K562 (cell line): ENCODE measurements around the gene VAC14. TPM values are rescaled to one million over a fixed set of nuclear protein-coding genes. Genes with fewer than 3 reads are reported as not detected.

Experiments
- ATAC-seq: fragments of 200-7000 bp; cut with Tn5 transposase; 3 replicates; pipeline ENCODE4 v1.9.1; 2020; ENCODE audit warnings: moderate library complexity
- BruUV-seq: library from RNA; stranded (reverse); fragments of 400-500 nt; replicated peaks from 2 replicates; lab custom pipeline; 2021; lab: Mats Ljungman, UMichigan
- CTCF ChIA-PET: fragments of 300-600 bp; formaldehyde crosslinking; extraction: SDS; loops from one replicate; lab custom pipeline; 2021; ENCODE audit warnings: low intra/inter-chr PET ratio; lab: Yijun Ruan, JAX
- POLR2A ChIA-PET: fragments of 300-600, 350-650 bp; sonication (Branson Sonifier 250); formaldehyde crosslinking; extraction: SDS; loops from one replicate; lab custom pipeline; 2021; ENCODE audit warnings: antibody characterized with exemption, inconsistent platforms; lab: Yijun Ruan, JAX
- DNase-seq, 4 experiments: peaks; one replicate each; pipeline versions ENCODE4 v3.0.0 to v3.0.0-alpha.2; 2011 to 2018; ENCODE audit warnings: low spot score in 3 of 4, mixed read lengths in 3 of 4; ENCODE audit errors: extremely low read depth in 1 of 4
- FAIRE-seq: peaks from 2 replicates; lab custom pipeline; 2011; peaks lifted over from hg19 to GRCh38; lab: Jason Lieb, UNC
- H2AFZ ChIP-seq: 2 replicates; pipeline ENCODE4 v1.6.0; 2011; ENCODE audit warnings: low read depth, low read length, control low read depth, inconsistent platforms
- H3K27ac ChIP-seq: fragments of 200-600 bp; 3 replicates; pipeline ENCODE4 v1.8.0; 2011; ENCODE audit warnings: low read depth, mild to moderate bottlenecking, control low read depth, inconsistent platforms, low read length, moderate library complexity, mixed read lengths; ENCODE audit errors: extremely low read depth
- H3K27me3 ChIP-seq, 2 experiments: fragments of 300-600 bp in 1 of 2; 2 replicates in 1 of 2; 3 replicates in 1 of 2; pipeline versions ENCODE4 v1.6.0 to v1.8.0; 2011; ENCODE audit warnings: inconsistent platforms in 2 of 2, low read length in 2 of 2, mild to moderate bottlenecking in 1 of 2, mixed read lengths in 1 of 2, moderate library complexity in 1 of 2; ENCODE audit not compliant: control insufficient read depth in 2 of 2, insufficient read depth in 2 of 2
- H3K36me3 ChIP-seq: fragments of 300-600 bp; 3 replicates; pipeline ENCODE4 v1.8.0; 2011; ENCODE audit warnings: mild to moderate bottlenecking, low read length, inconsistent platforms; ENCODE audit not compliant: control insufficient read depth, insufficient read depth
- H3K4me1 ChIP-seq, 2 experiments: fragments of 200-600 bp in 1 of 2; replicated peaks in 1 of 2; 2 replicates in 1 of 2; 3 replicates in 1 of 2; pipeline versions ENCODE4 v1.5.1 to v1.8.0; 2011; ENCODE audit warnings: inconsistent platforms in 2 of 2, low read length in 2 of 2, mild to moderate bottlenecking in 1 of 2, mixed read lengths in 1 of 2, moderate library complexity in 1 of 2; ENCODE audit not compliant: control insufficient read depth in 2 of 2, insufficient read depth in 2 of 2
- H3K4me2 ChIP-seq: 2 replicates; pipeline ENCODE4 v1.6.1; 2011; ENCODE audit warnings: low read length, control low read depth, inconsistent platforms, mixed read lengths; ENCODE audit not compliant: insufficient read depth
- H3K4me3 ChIP-seq: fragments of 200-600 bp; sonication (generic), shearing (Covaris generic); 2 replicates; pipeline ENCODE4 v1.5.1; 2016; ENCODE audit warnings: control low read depth, inconsistent platforms
- H3K79me2 ChIP-seq: fragments of 200-600 bp; 3 replicates; pipeline ENCODE4 v1.8.0; 2011; ENCODE audit warnings: low read length, inconsistent platforms; ENCODE audit not compliant: control insufficient read depth, insufficient read depth
- H3K9ac ChIP-seq, 2 experiments: 2 replicates each; pipeline versions ENCODE4 v1.6.0 to v1.6.1; 2011; ENCODE audit warnings: low read depth in 2 of 2, low read length in 2 of 2, control low read depth in 1 of 2, inconsistent platforms in 1 of 2, mild to moderate bottlenecking in 1 of 2, mixed read lengths in 1 of 2; ENCODE audit not compliant: insufficient read depth in 1 of 2
- H3K9me1 ChIP-seq: one replicate; pipeline ENCODE4 v1.6.0; 2011; ENCODE audit warnings: inconsistent platforms, mild to moderate bottlenecking, low read length, moderate library complexity; ENCODE audit not compliant: control insufficient read depth, insufficient read depth
- H3K9me3 ChIP-seq: replicated peaks from 2 replicates; pipeline ENCODE4 v1.5.1; 2011; ENCODE audit warnings: low read depth, low read length, inconsistent platforms; ENCODE audit not compliant: control insufficient read depth, insufficient read depth
- H4K20me1 ChIP-seq: replicated peaks from 2 replicates; pipeline ENCODE4 v1.6.1; 2011; ENCODE audit warnings: low read length, inconsistent platforms, mixed read lengths; ENCODE audit not compliant: control insufficient read depth, insufficient read depth
- BACH1 ChIP-seq: fragments of 200-800 bp; sonication (Bioruptor generic); IDR thresholded peaks from 2 replicates; pipeline ENCODE4 v1.6.1; 2016; ENCODE audit warnings: missing genetic modification characterization, missing compliant biosample characterization
- CEBPB ChIP-seq: fragments of 450-650 bp; IDR thresholded peaks from 2 replicates; pipeline ENCODE4 v1.6.1; 2016; ENCODE audit warnings: missing genetic modification characterization, missing compliant biosample characterization
- CHD4 ChIP-seq: fragments of 200-600 bp; sonication (generic); IDR thresholded peaks from 3 replicates; pipeline ENCODE4 v1.6.1; 2012; ENCODE audit warnings: low read depth, mild to moderate bottlenecking, mixed read lengths, low read length, inconsistent platforms; ENCODE audit not compliant: insufficient read depth, insufficient replicate concordance, poor library complexity, severe bottlenecking
- MEF2D ChIP-seq: conservative IDR thresholded peaks from 2 replicates; pipeline ENCODE4 v1.6.1; 2016; ENCODE audit warnings: low read depth, missing genetic modification characterization, missing compliant biosample characterization
- SAFB2 ChIP-seq: fragments of 200-400 bp; formaldehyde crosslinking; IDR thresholded peaks from 2 replicates; pipeline ENCODE4 v1.6.1; 2018; ENCODE audit warnings: borderline replicate concordance, low read length, low read depth, moderate library complexity; ENCODE audit not compliant: severe bottlenecking
- SMARCC2 ChIP-seq: fragments of 450-650 bp; IDR thresholded peaks from 2 replicates; pipeline ENCODE4 v1.6.1; 2017; ENCODE audit warnings: antibody characterized with exemption, moderate library complexity, mild to moderate bottlenecking, low read depth
- WGBS: fragments of 100-300 bp; shearing (Covaris generic); methylation state at CpG from one replicate; pipeline ENCODE4 v1.1.6; 2016; ENCODE audit warnings: low coverage, mixed read lengths; ENCODE audit not compliant: insufficient coverage; ENCODE audit errors: missing lambda C conversion rate; 5-methylcytosine and 5-hydroxymethylcytosine counted together
- in situ Hi-C: fragments of 300-500 bp; cut with MboI; formaldehyde crosslinking; loops from 4 replicates; pipeline ENCODE4 v1.15.0; 2018; ENCODE audit warnings: inconsistent platforms, mixed read lengths
- intact Hi-C: fragments of 100-400 bp; cut with micrococcal nuclease; formaldehyde crosslinking; loops from 2 replicates; pipeline ENCODE4 v1.14.2; 2022
- polyA plus RNA-seq, 8 experiments: library from polyadenylated mRNA; depleted of rRNA in 4 of 8; stranded (reverse) in 5 of 8; unstranded in 3 of 8; fragments of >200 nt; fragmentation: Nextera tagmentation in 2 of 8; fragmentation: Illumina TruSeq in 1 of 8; extraction: Ambion mirVana in 2 of 8; extraction: Trizol in 1 of 8; gene quantifications; 2 replicates each; pipeline versions ENCODE4 v1.2.1 to v1.2.3, GENCODE V29; 2011 to 2014; ENCODE audit warnings: inconsistent platforms in 1 of 8, missing spikeins in 1 of 8
- total RNA-seq, 7 experiments: library from RNA; depleted of rRNA in 6 of 7; stranded (reverse); fragments of >200 nt in 6 of 7; fragmentation: Illumina TruSeq in 2 of 7; extraction: Trizol in 2 of 7; gene quantifications; 2 replicates each; pipeline versions ENCODE4 v1.2.1 to v1.2.3, GENCODE V29; 2011 to 2021; ENCODE audit warnings: low replicate concordance in 1 of 7
- TF ChIP-seq, protein P1 (sequence below): sonication (generic); formaldehyde crosslinking; IDR thresholded peaks from 2 replicates; pipeline ENCODE4 v1.8.1; 2023; ENCODE audit warnings: mild to moderate bottlenecking, missing genetic modification reagents
- TF ChIP-seq, protein P2 (sequence below): fragments of 450-650 bp; IDR thresholded peaks from 2 replicates; pipeline ENCODE4 v1.6.1; 2014; ENCODE audit warnings: low read depth, mild to moderate bottlenecking, moderate library complexity, borderline replicate concordance
- TF ChIP-seq, protein P3 (sequence below): fragments of 450-650 bp; IDR thresholded peaks from 2 replicates; pipeline ENCODE4 v1.6.1; 2017; ENCODE audit warnings: antibody characterized with exemption

Gene VAC14
- total and polyA plus RNA-seq, 9 of the 15 experiments (the other 6 are each of a cell fraction or from before 2014, with no cell fraction given), result 1.3 to 41.6 (median 26.6) TPM

DNA sequence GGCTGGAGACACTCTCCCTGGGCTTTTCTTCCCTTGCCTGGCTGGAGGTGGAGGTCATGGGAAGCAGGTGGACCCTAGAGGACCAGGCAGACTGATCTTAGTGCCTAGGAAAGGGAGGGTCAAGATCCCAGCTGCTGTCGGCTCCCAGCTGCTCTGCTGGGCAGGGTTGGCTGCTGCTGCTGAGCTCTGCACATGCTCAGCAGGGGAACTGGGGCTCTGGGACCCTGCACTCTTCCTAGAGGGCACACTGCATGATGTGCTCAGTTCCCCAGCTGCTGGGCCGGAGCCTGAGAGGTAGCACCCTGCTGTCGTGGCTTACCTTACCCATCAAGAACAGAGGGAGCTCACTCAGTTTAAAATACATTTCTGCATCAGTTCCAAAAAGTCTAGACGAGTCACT, 34.3 kb downstream of the VAC14 start:
- CTCF ChIA-PET, result no interaction called here
- Histone ChIP-seq H3K4me1 (peaks cover 0 to 2% of the 10 kb centered on the region in 2 experiments; a peak in 2 of 5 replicates), H3K27me3 (no peaks in the 10 kb centered on the region), H4K20me1 (no peaks in the 10 kb centered on the region; the same call in 1 of the 2 replicates), H3K4me3 (no peak overlapping the region)
- ATAC-seq, result no peak
- TF ChIP-seq, protein P1, sequence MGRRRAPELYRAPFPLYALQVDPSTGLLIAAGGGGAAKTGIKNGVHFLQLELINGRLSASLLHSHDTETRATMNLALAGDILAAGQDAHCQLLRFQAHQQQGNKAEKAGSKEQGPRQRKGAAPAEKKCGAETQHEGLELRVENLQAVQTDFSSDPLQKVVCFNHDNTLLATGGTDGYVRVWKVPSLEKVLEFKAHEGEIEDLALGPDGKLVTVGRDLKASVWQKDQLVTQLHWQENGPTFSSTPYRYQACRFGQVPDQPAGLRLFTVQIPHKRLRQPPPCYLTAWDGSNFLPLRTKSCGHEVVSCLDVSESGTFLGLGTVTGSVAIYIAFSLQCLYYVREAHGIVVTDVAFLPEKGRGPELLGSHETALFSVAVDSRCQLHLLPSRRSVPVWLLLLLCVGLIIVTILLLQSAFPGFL, result no peak
- no peak for TF ChIP-seq MEF2D (tag)
- TF ChIP-seq SAFB2, result no peak
- TF ChIP-seq, protein P2, sequence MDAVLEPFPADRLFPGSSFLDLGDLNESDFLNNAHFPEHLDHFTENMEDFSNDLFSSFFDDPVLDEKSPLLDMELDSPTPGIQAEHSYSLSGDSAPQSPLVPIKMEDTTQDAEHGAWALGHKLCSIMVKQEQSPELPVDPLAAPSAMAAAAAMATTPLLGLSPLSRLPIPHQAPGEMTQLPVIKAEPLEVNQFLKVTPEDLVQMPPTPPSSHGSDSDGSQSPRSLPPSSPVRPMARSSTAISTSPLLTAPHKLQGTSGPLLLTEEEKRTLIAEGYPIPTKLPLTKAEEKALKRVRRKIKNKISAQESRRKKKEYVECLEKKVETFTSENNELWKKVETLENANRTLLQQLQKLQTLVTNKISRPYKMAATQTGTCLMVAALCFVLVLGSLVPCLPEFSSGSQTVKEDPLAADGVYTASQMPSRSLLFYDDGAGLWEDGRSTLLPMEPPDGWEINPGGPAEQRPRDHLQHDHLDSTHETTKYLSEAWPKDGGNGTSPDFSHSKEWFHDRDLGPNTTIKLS, result no peak
- no peak for TF ChIP-seq CEBPB (tag)
- TF ChIP-seq, protein P3, sequence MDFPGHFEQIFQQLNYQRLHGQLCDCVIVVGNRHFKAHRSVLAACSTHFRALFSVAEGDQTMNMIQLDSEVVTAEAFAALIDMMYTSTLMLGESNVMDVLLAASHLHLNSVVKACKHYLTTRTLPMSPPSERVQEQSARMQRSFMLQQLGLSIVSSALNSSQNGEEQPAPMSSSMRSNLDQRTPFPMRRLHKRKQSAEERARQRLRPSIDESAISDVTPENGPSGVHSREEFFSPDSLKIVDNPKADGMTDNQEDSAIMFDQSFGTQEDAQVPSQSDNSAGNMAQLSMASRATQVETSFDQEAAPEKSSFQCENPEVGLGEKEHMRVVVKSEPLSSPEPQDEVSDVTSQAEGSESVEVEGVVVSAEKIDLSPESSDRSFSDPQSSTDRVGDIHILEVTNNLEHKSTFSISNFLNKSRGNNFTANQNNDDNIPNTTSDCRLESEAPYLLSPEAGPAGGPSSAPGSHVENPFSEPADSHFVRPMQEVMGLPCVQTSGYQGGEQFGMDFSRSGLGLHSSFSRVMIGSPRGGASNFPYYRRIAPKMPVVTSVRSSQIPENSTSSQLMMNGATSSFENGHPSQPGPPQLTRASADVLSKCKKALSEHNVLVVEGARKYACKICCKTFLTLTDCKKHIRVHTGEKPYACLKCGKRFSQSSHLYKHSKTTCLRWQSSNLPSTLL, result no peak
- no peak for TF ChIP-seq CHD4
- TF ChIP-seq BACH1 (tag), result no peak
- no peak for TF ChIP-seq SMARCC2
- TF ChIP-seq, all 486 proteins: peak for 0
- peaks cover 49% of the 10 kb centered on the region; the same call in 2 of the 3 replicates for H3K36me3 ChIP-seq
- no TSS peak for BruUV-seq
- in situ Hi-C loops (no loop called here), intact Hi-C loops (loop anchor here (5.0 kb wide), 1 partner anchor 94 kb away; no protein-coding TSS in a partner anchor)
- H3K27ac ChIP-seq, result no peak overlapping the region
- no peaks in the 10 kb centered on the region for H3K79me2 ChIP-seq
- no peak overlapping the region for H3K9ac ChIP-seq
- no peak overlapping the region for H3K4me2 ChIP-seq
- H3K9me1 ChIP-seq, result no peaks in the 10 kb centered on the region
- POLR2A ChIA-PET, result interaction anchor here (0.6 to 1.6 kb wide), 2 partner anchors 16 to 388 kb away, joined by 3 to 5 read pairs; no protein-coding TSS in a partner anchor
- WGBS, result 90% methylated on average over 4 of the region's 4 CpGs
- H3K9me3 ChIP-seq, result no peaks in the 10 kb centered on the region
- H2AFZ ChIP-seq, result no peak overlapping the region
- no peak for FAIRE-seq
- no peak for DNase-seq
